ENCODE results near the gene MRPS24.
"Not testable (repeated sequence)": the region's sequence is repeated elsewhere in the genome, so short reads cannot be mapped to it uniquely, and the experiment has no call there.

The MRPS24 gene

GRCh38 chr7:43830917-43831316, 38.4 kb downstream of the MRPS24 start:
- DNase-seq: not testable (repeated sequence)

- DNase-seq: no peak
Observed at GRCh38 chr7:43825391-43825808, 43.9 kb downstream of the MRPS24 start.

GRCh38 chr7:43824963-43825362, 44.4 kb downstream of the MRPS24 start:
- DNase-seq: no peak

GRCh38 chr7:43824513-43824912, 44.8 kb downstream of the MRPS24 start:
- DNase-seq: not testable (repeated sequence)

- DNase-seq: no peak
Observed at GRCh38 chr7:43823941-43824340, 45.4 kb downstream of the MRPS24 start.

GRCh38 chr7:43823425-43823824, 45.9 kb downstream of the MRPS24 start:
- DNase-seq: not testable (repeated sequence)

All from activated CD8-positive, alpha-beta memory T cell treated with anti-CD3 and anti-CD28 coated beads, Interleukin-2, amount 50 U/mL, for 4 hours (primary cell).